ENCODE data around the gene MAPKAP1.

MAPKAP1 gene

GRCh38 chr9:125637241-125637640 lies 69.8 kb downstream of the MAPKAP1 start:
- no peak for DNase-seq

- no peak for DNase-seq
Observed at GRCh38 chr9:125635888-125636287, 71.1 kb downstream of the MAPKAP1 start.

- peak; percentile 90 for DNase-seq
Observed at GRCh38 chr9:125634040-125634717, 72.8 kb downstream of the MAPKAP1 start.

GRCh38 chr9:125633116-125633745 lies 73.8 kb downstream of the MAPKAP1 start:
- DNase-seq, result peak; percentile 86

- peak; percentile 93 for DNase-seq
Observed at GRCh38 chr9:125632321-125633115, 74.5 kb downstream of the MAPKAP1 start.

DNA sequence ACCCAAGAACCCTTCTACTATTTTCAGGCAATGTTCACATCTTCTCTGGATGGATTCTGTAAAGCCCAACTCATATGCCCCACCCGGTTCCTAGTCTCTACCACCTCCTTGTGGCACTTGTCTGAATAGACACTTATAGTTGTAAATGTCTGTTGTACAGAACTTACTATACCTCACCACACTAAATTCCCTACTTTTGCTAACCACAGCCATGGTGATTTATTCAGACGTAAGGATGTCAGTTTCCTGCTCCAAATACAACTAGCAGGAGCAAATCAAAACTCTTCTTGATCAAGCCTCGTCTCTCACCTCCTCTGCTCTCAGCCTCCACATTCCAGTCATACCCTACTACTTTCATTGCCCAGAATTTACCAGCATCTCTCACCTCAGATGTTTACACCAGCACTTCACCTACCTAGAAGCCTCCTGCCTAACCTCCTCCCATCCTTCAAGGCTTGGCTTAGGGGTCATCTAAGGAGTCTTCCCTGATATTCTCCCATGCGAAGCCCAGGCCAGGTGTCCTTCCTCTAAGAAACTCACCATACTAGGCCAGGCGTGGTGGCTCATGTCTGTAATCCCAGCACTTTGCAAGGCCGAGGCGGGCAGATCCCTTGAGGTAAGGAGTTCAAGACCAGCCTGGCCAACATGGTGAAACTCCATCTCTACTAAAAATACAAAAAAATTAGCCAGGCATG lies 75.5 kb downstream of the MAPKAP1 start:
- peak; percentile 75 for DNase-seq

DNA sequence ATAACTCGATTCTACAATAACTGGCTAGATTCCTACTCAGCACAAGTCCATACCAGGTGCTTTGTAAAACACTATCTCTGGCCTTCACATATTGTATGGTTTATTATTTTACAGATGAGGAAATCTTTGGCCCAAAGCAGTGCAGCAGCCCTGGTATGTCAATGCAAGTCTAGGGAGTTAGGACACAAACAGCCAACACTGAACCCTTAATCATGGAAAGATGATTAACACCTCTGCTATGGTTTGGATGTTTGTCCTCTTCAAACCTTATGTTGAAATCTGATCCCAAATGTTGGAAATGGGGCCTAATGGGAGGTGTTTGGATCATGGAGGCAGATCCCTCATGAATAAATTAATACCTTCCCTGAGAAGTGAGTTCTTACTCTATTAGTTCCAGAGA lies 76.6 kb downstream of the MAPKAP1 start:
- DNase-seq, result no peak

- peak; percentile 78 for DNase-seq
Observed at GRCh38 chr9:125629446-125629845, 77.6 kb downstream of the MAPKAP1 start.

- no peak for DNase-seq
Observed at GRCh38 chr9:125626187-125626586, 80.8 kb downstream of the MAPKAP1 start.

DNA sequence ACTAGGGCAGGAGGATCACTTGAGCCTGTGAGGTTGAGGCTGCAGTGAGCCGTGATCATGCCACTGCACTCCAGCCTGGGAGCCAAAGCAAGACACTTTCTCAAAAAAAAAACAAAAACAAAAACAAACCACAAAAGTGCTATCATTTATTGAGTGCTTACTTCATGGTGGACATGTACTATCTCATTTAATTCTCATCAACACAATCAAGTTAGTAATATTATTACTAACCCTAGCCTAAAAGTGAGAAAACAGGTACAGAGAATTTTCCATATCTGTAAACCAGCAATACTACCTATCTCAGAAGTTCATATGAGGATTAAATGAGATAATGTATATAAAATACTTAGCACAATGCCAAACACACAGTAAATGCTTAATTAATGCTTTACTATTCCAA lies 85.8 kb downstream of the MAPKAP1 start:
- DNase-seq, result no peak

DNA sequence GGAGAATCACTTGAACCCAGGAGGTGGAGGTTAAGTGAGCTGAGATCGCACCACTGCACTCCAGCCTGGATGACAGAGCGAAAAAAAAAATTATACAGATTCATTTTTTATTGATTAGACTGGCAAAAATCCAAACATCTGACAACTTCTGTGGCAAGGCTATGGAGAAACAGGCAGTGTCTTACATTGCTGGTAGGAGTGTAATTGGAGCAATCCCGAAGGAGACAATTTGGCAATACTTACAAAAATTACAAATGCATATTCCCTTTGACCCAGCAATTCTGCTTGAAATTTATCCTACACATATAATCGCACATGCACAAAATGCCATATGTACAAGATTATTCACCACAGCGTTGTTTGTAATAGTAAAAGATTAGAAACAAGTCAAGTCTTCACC lies 86.8 kb downstream of the MAPKAP1 start:
- no peak for DNase-seq

DNA sequence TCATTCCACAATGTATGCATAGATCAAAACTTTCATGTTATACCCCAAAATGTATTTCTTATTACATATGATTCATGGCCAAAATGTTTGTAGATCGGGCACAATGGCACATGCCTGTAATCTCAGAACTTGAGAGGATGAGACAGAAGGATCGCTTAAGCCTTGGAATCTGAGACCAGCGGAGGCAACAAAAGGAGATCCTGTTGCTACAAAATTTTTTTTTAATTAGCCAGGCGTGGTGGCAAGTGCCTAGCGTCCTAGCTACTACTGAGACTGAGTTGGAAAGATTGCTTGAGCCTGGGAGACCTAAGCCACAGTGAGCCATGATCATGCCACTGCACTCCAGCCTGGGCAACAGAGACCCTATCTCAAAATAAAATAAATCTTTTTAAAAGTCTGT lies 89.9 kb downstream of the MAPKAP1 start:
- no peak for DNase-seq

GRCh38 chr9:125613141-125613540 lies 93.9 kb downstream of the MAPKAP1 start:
- DNase-seq, result no peak

GRCh38 chr9:125612616-125613015 lies 94.4 kb downstream of the MAPKAP1 start:
- no peak for DNase-seq

DNA sequence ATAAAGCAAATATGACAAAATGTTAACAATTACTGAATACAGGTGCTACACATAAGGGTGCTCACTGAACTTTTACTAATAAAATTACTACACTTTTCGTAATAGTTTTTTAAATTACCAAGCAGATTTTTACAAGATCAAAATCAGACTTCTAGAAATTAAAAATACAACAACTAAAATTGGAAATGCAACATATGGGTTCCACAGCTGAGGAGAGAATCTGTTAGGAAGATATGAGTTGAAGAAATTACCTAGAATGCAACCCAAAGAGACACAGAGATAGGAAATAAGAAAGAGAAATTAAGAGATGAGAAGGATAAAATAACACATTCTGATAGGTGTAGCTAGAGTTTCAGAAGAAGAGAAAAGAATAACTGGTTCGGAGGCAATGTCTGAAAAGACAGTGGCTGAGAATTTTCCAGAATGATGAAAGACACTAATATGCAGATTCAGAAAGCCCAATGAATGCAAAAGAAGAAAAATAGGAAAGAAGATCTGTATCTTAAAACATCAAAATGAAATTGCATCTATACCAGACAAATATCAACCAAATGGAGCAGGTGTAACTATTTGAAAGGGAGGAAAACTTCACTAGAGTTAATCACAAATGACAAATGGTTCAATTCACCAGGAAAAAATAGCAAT lies 95.8 kb downstream of the MAPKAP1 start:
- no peak for DNase-seq

- no peak for DNase-seq
Observed at GRCh38 chr9:125609744-125610143, 97.3 kb downstream of the MAPKAP1 start.

- no peak for DNase-seq
Observed at GRCh38 chr9:125608489-125609224, 98.4 kb downstream of the MAPKAP1 start.

DNA sequence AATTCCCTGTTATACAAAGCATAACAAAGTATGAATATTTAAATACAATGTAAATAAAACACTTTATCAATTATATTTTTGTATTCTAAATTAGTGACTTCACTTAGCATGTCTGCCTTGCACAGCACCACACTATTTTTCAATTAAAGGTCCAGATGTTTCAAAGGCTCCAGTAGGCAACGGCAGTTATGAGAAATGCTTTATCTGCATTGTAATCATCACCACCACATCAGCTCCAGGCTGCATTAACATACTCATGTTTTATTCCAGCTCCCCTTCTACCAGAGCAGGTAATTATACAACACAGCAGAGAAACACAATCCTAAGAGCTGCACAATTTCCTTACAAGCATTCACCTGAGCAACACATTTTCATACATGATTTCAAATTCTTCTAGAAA lies 102.8 kb downstream of the MAPKAP1 start:
- DNase-seq, result no peak

DNA sequence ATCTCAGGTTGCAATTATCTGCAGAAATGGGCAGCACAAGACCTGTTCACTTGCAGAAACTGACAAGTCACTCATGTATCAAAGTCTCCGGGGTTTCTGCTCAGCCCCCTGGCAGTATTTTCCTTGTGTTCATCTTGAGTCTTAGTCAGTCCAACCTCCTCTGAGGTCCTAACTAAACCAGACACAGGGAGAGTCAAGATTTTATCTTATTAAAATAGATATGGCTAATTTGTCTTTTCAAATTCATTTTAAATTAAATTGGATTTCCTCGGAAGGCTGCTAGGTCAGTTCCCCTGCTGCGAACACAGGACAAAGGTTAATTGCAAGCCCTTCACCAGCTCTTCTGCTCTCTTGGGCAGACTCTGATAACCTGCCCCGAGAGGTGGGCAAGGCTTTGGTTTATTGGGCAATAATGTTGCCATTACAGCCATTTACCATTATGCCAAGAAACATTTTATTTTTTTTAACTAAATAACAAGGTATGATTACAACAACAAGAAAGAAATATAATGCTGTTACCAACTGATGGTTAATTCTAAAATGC lies 103.5 kb downstream of the MAPKAP1 start:
- DNase-seq, result no peak

DNA sequence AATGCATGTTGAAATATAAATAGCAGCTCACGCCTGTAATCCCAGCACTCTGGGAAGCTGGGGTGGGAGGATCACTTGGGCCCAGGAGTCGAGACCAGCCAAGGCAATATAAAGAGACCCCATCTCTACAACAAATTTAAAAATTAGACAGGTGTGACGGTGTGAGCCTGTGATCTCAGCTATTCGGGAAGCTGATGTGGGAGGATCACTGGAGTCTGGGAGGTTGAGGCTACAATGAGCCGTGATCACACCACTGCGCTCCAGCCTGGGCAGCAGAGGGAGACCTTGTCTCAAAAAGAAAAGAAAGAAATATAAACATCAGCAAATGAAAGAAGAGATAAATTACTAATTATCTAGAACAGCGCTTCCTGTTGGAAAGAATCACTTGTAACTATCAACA lies 105.0 kb downstream of the MAPKAP1 start:
- no peak for DNase-seq

DNA sequence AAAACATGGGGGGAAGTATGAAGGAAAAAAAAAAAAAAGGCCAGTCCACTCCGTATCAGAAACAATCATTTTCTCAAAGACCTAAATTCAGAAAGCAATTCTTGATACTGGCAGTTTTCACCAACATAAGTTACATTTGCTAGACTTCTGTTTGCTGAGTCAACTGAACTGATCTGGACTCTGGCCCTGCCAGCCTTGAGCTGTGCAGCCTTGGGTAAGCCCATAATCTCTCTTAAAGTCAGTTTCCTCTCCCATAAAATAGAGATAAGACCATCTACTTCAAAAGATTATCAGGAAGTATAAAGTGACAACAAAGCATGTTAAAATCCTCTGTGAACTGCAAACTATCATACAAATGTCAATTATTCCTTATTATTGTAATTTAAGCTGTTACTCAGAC lies 106.8 kb downstream of the MAPKAP1 start:
- DNase-seq, result no peak

DNA sequence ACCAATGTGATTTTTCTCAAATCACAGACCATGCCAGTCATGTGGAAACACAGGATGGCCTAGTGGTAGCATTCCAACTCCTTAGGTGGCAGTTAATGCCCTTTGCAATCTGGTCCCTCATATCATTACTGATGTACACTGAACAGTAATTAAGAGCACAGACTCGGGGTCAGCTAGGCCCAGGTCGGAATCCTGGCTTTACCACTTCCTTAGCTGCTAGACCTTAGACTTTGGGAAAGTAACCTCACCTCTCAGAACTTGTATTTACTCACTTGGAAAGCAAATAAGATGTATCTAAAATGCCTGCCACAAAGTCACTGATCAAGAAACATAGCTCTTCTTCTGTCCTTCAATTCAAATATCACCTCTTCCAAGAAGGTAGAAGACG lies 112.8 kb downstream of the MAPKAP1 start:
- no peak for DNase-seq
